Liver (tissue), 9 donors: Measurements from ENCODE around the gene PARL. TPM values are rescaled to one million over a fixed set of nuclear protein-coding genes. Genes with fewer than 3 reads are reported as not detected.

Experiments
- DNase-seq: peaks from one replicate; pipeline ENCODE4 v3.0.0-alpha.2; 2017; ENCODE audit warnings: low spot score
- H3K27ac ChIP-seq, 2 donors: one replicate each; pipeline ENCODE4 v1.7.0; 2013; ENCODE audit warnings: inconsistent platforms in 2 of 2, low read length in 2 of 2, control low read depth in 1 of 2, low read depth in 1 of 2, mild to moderate bottlenecking in 1 of 2
- H3K27me3 ChIP-seq, 4 donors: one replicate each; pipeline versions ENCODE4 v1.6.1 to v1.7.0; 2013; ENCODE audit warnings: low read length in 3 of 4, inconsistent platforms in 1 of 4, mild to moderate bottlenecking in 1 of 4, moderate library complexity in 1 of 4; ENCODE audit not compliant: control insufficient read depth in 4 of 4, insufficient read depth in 4 of 4
- H3K36me3 ChIP-seq, 4 donors: one replicate each; pipeline versions ENCODE4 v1.6.1 to v1.7.0; 2013; ENCODE audit warnings: low read length in 3 of 4, mild to moderate bottlenecking in 3 of 4, low read depth in 1 of 4, moderate library complexity in 1 of 4; ENCODE audit not compliant: control insufficient read depth in 4 of 4, insufficient read depth in 3 of 4
- H3K4me1 ChIP-seq, 4 donors: one replicate each; pipeline versions ENCODE4 v1.6.1 to v1.7.0; 2013; ENCODE audit warnings: low read length in 3 of 4, mild to moderate bottlenecking in 3 of 4, moderate library complexity in 1 of 4; ENCODE audit not compliant: control insufficient read depth in 4 of 4, insufficient read depth in 4 of 4
- H3K4me3 ChIP-seq, 3 donors: one replicate each; pipeline versions ENCODE4 v1.6.1 to v1.7.0; 2013; ENCODE audit warnings: low read length in 3 of 3, control low read depth in 1 of 3, low read depth in 1 of 3, mild to moderate bottlenecking in 1 of 3
- H3K9ac ChIP-seq, 2 donors: one replicate each; pipeline ENCODE4 v1.7.0; 2013; ENCODE audit warnings: low read length in 2 of 2, mild to moderate bottlenecking in 2 of 2, moderate library complexity in 2 of 2, control low read depth in 1 of 2, low read depth in 1 of 2
- H3K9me3 ChIP-seq, 4 donors: one replicate each; pipeline versions ENCODE4 v1.6.1 to v1.7.0; 2013; ENCODE audit warnings: low read length in 3 of 4; ENCODE audit not compliant: control insufficient read depth in 4 of 4
- FOXA1 ChIP-seq: IDR thresholded peaks from 2 replicates; pipeline ENCODE4 v1.6.1; 2016; ENCODE audit warnings: antibody characterized with exemption
- FOXA2 ChIP-seq: IDR thresholded peaks from 2 replicates; pipeline ENCODE4 v1.6.1; 2016; ENCODE audit warnings: antibody characterized with exemption
- GABPA ChIP-seq, 2 donors: IDR thresholded peaks in 1 of 2; conservative IDR thresholded peaks in 1 of 2; 2 replicates each; pipeline ENCODE4 v1.6.1; 2016; ENCODE audit warnings: antibody characterized with exemption in 2 of 2, mild to moderate bottlenecking in 1 of 2, moderate library complexity in 1 of 2
- HNF4A ChIP-seq, 2 donors: conservative IDR thresholded peaks; 2 replicates each; pipeline ENCODE4 v1.6.1; 2016; ENCODE audit warnings: antibody characterized with exemption in 2 of 2, mild to moderate bottlenecking in 2 of 2
- HNF4G ChIP-seq: IDR thresholded peaks from 2 replicates; pipeline ENCODE4 v1.6.1; 2016; ENCODE audit warnings: antibody characterized with exemption
- JUND ChIP-seq, 2 donors: IDR thresholded peaks; 2 replicates each; pipeline ENCODE4 v1.6.1; 2016; ENCODE audit warnings: antibody characterized with exemption in 2 of 2
- NR2F2 ChIP-seq: IDR thresholded peaks from 2 replicates; pipeline ENCODE4 v1.6.1; 2016; ENCODE audit warnings: antibody characterized with exemption
- RAD21 ChIP-seq, 2 donors: IDR thresholded peaks; 2 replicates each; pipeline ENCODE4 v1.6.1; 2016; ENCODE audit warnings: antibody characterized with exemption in 2 of 2, mild to moderate bottlenecking in 2 of 2
- RXRA ChIP-seq, 2 donors: IDR thresholded peaks; 2 replicates each; pipeline ENCODE4 v1.6.1; 2017 to 2018; ENCODE audit warnings: antibody characterized with exemption in 2 of 2, mild to moderate bottlenecking in 1 of 2
- SP1 ChIP-seq: IDR thresholded peaks from 2 replicates; pipeline ENCODE4 v1.6.1; 2018; ENCODE audit warnings: antibody characterized with exemption, mild to moderate bottlenecking
- TAF1 ChIP-seq: conservative IDR thresholded peaks from 2 replicates; pipeline ENCODE4 v1.6.1; 2016; ENCODE audit warnings: antibody characterized with exemption, mild to moderate bottlenecking
- YY1 ChIP-seq: IDR thresholded peaks from 2 replicates; pipeline ENCODE4 v1.6.1; 2016; ENCODE audit warnings: antibody characterized with exemption, mild to moderate bottlenecking
- WGBS: extraction: QIAGEN DNeasy Blood & Tissue Kit; methylation state at CpG from one replicate; pipeline ENCODE4 v1.1.7; 2013; 5-methylcytosine and 5-hydroxymethylcytosine counted together
- polyA plus RNA-seq, 2 donors: library from polyadenylated mRNA; stranded (reverse) in 1 of 2; unstranded in 1 of 2; fragments of 200-250 nt in 1 of 2; fragments of >200 nt in 1 of 2; fragmentation: Nextera tagmentation in 1 of 2; extraction: Ambion mirVana in 1 of 2; gene quantifications; one replicate each; pipeline versions ENCODE4 v1.2.1 to v1.2.3, GENCODE V29; 2013 to 2015
- total RNA-seq, 2 donors: library from RNA; depleted of rRNA; stranded (reverse); fragments of >200 nt; gene quantifications; one replicate each; pipeline ENCODE4 v1.2.3, GENCODE V29; 2014
- TF ChIP-seq, protein P1 (sequence below): IDR thresholded peaks from 2 replicates; pipeline ENCODE4 v1.6.1; 2016; ENCODE audit warnings: antibody characterized with exemption
- TF ChIP-seq, protein P2 (sequence below): IDR thresholded peaks from 2 replicates; pipeline ENCODE4 v1.6.1; 2016; ENCODE audit warnings: antibody characterized with exemption
- TF ChIP-seq, protein P3 (sequence below): IDR thresholded peaks from 2 replicates; pipeline ENCODE4 v1.6.1; 2016; ENCODE audit warnings: antibody characterized with exemption
- TF ChIP-seq, protein P4 (sequence below): IDR thresholded peaks from 2 replicates; pipeline ENCODE4 v1.6.1; 2016; ENCODE audit warnings: antibody characterized with exemption, mild to moderate bottlenecking
- TF ChIP-seq, protein P5 (sequence below): fragments of 150-350 bp; IDR thresholded peaks from 2 replicates; pipeline ENCODE4 v1.5.1; 2017; ENCODE audit warnings: improper control_type of control experiment, low read depth, low read length; ENCODE audit not compliant: missing input control
- donor health status: healthy.
- donor health status: healthy.
- donor health status: healthy.
- donor health status: healthy.
- donor health status: healthy.

The PARL gene
- total and polyA plus RNA-seq, 4 donors, result 16.1 to 32.7 (median 22.1) TPM

DNA sequence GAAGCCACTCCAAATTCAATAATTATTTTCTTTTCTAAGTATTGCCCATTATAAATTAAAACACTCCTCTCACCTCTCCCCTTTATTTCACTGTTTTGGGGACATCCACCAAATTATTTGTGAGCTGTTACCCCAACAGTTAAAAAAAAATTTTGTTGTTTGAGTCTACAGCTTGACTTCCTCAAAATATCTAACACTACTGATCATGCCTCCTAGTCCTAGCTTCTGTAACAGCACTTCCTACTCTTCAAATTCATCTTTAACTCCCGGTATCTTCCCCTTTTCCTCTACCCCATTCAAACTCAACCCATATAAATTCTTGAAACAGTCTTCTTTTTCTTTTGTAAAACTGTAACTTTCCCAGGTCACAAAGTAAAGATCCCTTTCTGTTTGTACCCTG is 15.9 kb downstream of the PARL start:
- H3K4me1 ChIP-seq, result peaks cover 0 to under 1% (median 0%) of the 10 kb centered on the region in 4 donors
- WGBS, result 83% methylated on average over 1 of the region's 1 CpG
- H3K9ac ChIP-seq, result no peak overlapping the region
- H3K27me3 ChIP-seq, result no peaks in the 10 kb centered on the region
- no peak for DNase-seq
- peaks cover 4 to 31% (median 15%) of the 10 kb centered on the region in 4 donors for H3K36me3 ChIP-seq
- no peak overlapping the region for H3K4me3 ChIP-seq
- no peak overlapping the region for H3K27ac ChIP-seq
- TF ChIP-seq, protein P1, sequence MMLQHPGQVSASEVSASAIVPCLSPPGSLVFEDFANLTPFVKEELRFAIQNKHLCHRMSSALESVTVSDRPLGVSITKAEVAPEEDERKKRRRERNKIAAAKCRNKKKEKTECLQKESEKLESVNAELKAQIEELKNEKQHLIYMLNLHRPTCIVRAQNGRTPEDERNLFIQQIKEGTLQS, result no peak
- TF ChIP-seq NR2F2 (no peak), RAD21 (IDR thresholded peaks at IDR 0.05) (no peak), HNF4G (no peak), TAF1 (no peak), FOXA1 (no peak), SP1 (no peak), JUND (IDR thresholded peaks at IDR 0.05) (no peak), HNF4A (conservative IDR thresholded peaks at IDR 0.05) (no peak), RXRA (IDR thresholded peaks at IDR 0.05) (no peak), FOXA2 (no peak), YY1 (no peak), GABPA (IDR thresholded peaks at IDR 0.05 in 1 of 2, conservative IDR thresholded peaks at IDR 0.05 in 1 of 2) (no peak)
- TF ChIP-seq, protein P2, sequence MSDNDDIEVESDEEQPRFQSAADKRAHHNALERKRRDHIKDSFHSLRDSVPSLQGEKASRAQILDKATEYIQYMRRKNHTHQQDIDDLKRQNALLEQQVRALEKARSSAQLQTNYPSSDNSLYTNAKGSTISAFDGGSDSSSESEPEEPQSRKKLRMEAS, result no peak
- TF ChIP-seq, protein P3, sequence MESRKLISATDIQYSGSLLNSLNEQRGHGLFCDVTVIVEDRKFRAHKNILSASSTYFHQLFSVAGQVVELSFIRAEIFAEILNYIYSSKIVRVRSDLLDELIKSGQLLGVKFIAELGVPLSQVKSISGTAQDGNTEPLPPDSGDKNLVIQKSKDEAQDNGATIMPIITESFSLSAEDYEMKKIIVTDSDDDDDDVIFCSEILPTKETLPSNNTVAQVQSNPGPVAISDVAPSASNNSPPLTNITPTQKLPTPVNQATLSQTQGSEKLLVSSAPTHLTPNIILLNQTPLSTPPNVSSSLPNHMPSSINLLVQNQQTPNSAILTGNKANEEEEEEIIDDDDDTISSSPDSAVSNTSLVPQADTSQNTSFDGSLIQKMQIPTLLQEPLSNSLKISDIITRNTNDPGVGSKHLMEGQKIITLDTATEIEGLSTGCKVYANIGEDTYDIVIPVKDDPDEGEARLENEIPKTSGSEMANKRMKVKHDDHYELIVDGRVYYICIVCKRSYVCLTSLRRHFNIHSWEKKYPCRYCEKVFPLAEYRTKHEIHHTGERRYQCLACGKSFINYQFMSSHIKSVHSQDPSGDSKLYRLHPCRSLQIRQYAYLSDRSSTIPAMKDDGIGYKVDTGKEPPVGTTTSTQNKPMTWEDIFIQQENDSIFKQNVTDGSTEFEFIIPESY, result no peak
- TF ChIP-seq, protein P4, sequence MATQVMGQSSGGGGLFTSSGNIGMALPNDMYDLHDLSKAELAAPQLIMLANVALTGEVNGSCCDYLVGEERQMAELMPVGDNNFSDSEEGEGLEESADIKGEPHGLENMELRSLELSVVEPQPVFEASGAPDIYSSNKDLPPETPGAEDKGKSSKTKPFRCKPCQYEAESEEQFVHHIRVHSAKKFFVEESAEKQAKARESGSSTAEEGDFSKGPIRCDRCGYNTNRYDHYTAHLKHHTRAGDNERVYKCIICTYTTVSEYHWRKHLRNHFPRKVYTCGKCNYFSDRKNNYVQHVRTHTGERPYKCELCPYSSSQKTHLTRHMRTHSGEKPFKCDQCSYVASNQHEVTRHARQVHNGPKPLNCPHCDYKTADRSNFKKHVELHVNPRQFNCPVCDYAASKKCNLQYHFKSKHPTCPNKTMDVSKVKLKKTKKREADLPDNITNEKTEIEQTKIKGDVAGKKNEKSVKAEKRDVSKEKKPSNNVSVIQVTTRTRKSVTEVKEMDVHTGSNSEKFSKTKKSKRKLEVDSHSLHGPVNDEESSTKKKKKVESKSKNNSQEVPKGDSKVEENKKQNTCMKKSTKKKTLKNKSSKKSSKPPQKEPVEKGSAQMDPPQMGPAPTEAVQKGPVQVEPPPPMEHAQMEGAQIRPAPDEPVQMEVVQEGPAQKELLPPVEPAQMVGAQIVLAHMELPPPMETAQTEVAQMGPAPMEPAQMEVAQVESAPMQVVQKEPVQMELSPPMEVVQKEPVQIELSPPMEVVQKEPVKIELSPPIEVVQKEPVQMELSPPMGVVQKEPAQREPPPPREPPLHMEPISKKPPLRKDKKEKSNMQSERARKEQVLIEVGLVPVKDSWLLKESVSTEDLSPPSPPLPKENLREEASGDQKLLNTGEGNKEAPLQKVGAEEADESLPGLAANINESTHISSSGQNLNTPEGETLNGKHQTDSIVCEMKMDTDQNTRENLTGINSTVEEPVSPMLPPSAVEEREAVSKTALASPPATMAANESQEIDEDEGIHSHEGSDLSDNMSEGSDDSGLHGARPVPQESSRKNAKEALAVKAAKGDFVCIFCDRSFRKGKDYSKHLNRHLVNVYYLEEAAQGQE, result no peak
- TF ChIP-seq, protein P5, sequence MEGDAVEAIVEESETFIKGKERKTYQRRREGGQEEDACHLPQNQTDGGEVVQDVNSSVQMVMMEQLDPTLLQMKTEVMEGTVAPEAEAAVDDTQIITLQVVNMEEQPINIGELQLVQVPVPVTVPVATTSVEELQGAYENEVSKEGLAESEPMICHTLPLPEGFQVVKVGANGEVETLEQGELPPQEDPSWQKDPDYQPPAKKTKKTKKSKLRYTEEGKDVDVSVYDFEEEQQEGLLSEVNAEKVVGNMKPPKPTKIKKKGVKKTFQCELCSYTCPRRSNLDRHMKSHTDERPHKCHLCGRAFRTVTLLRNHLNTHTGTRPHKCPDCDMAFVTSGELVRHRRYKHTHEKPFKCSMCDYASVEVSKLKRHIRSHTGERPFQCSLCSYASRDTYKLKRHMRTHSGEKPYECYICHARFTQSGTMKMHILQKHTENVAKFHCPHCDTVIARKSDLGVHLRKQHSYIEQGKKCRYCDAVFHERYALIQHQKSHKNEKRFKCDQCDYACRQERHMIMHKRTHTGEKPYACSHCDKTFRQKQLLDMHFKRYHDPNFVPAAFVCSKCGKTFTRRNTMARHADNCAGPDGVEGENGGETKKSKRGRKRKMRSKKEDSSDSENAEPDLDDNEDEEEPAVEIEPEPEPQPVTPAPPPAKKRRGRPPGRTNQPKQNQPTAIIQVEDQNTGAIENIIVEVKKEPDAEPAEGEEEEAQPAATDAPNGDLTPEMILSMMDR, result no peak
- no peaks in the 10 kb centered on the region for H3K9me3 ChIP-seq

DNA sequence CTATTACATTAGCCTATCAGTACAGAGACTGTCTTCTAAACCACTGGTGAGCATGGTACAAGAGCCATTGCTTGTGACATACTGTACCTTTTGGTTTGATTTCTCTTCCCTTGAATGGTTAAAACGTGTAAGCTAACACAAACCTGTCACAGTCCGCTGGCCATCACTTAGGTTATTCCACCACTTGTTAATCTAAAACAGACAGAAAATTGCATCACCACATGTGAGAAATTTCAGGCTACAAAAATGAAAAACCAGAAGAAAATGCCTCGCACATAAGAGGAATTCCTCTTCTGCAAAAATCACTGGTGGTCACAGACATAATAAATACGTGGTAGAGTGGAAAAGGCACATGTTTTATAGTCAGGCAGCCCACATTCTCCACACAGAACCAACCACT is 22.1 kb downstream of the PARL start:
- H3K36me3 ChIP-seq, result peaks cover 13 to 67% (median 42%) of the 10 kb centered on the region in 4 donors
- H3K27ac ChIP-seq, result no peak overlapping the region
- H3K4me3 ChIP-seq, result no peak overlapping the region
- no peaks in the 10 kb centered on the region for H3K27me3 ChIP-seq
- no peaks in the 10 kb centered on the region for H3K4me1 ChIP-seq
- H3K9me3 ChIP-seq, result no peaks in the 10 kb centered on the region
- 88% methylated on average over 4 of the region's 4 CpGs for WGBS
- H3K9ac ChIP-seq, result no peak overlapping the region
- DNase-seq, result no peak
- no peak for TF ChIP-seq YY1
- TF ChIP-seq, protein P1, result no peak
- no peak for TF ChIP-seq JUND (IDR thresholded peaks at IDR 0.05)
- no peak for TF ChIP-seq GABPA (IDR thresholded peaks at IDR 0.05 in 1 of 2, conservative IDR thresholded peaks at IDR 0.05 in 1 of 2)
- TF ChIP-seq SP1, result no peak
